A549 treated with CpdA at 1 μM for 4 hours (cell line): Measurements from ENCODE around the gene PKP2. TPM values are rescaled to one million over a fixed set of nuclear protein-coding genes. Genes with fewer than 3 reads are reported as not detected.

ENCODE experiments used
- total RNA-seq: library from RNA; stranded (reverse); fragments of 200-300 nt; extraction: Qiagen RNA extraction; gene quantifications from 5 replicates; pipeline ENCODE4 v1.2.3, GENCODE V29; 2022; ENCODE audit warnings: low read depth

PKP2 gene
- 2.1 to 3.1 TPM (median 2.5 TPM) in 5 replicates for total RNA-seq

DNA sequence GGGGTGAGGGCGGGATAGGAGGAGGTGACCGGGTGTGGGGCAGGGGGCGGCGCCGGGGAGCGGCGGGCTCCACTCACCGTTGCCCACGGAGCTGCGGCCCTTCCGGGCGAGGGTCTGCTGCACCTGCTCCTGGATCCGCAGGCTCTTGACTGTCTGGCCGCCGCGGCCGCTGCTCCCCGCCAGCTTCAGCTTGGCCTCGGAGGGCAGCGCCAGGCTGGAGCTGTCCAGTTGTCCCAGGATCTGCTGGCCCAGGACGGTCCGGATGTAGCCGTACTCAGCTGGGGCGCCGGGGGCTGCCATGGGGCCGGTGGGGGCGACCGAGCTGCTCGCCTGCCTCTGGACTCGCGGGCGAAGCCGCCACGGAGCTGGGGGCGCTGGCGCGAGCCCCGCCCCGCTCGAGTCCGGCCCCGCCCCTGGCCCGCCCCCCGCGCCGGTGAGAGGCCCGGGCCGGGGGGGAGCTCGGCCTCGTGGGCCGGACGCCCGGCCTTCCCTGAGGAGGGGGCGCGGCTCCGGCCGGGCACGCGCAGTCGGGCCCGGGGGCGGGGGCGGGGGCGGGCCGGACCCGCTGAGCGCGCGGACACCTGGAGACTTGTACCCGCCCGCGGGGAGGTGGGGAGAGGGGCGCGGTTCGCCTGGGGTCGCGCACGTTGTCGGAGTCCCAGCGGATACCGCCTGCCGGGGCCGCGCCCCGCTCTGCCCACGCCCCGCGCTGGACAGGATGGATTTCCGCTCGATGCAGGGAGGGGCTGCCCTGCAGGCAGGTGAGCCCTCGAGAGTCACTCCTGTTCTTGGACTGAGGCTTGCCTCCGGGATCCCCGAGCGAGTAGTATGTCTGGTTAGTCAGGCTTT is at the start of gene PKP2:
PKP2 (minus strand) TSS at position 346 of the 849 bp plus-strand sequence; CDS start at position 300, 46 bp downstream.

DNA sequence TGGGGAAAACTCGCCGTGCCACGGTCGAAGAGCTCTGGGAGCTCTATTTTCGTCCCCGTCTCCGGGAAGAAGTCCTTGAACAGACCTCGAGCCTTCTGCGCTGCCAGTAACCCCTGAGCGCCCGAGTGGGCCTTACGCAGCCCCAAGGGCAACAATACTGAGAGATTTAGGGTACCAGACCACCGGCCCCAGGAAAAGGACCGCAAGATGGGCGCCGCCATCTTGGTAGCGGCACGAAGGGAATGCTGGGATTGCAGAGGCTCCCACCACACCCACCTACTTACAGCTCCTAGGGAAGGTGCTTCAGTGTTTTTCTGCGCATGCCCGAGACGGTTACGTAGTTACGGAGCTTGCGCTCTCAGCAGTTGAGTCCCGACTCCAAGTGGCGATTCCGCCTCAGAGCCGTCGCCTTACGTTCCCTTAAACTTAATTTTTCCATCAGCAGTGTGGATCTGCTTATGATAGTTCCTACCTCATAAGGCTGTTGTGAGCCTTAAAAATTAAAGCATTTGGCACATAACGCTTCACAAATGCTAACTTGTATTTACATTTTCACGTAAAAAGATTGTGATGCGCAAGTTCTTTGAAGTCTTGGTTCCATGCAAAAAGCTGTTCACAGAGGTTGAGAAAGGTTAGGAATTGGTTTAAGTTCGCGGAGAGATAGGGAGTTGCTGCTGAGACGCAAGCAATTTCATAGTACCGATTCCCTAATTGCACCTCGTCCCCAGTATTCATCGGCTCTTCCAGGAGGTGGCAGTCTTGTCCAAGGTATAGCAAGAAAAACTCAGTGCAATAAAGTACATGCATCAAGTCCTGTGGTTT is 140.7 kb downstream of the PKP2 start, which contains the start of gene YARS2:
YARS2 (minus strand) TSS at position 244 of the 822 bp plus-strand sequence; CDS start at position 221, 23 bp downstream.

Other genes starting within 250 kb of the PKP2 start
- gene DNM1L, start 217.5 kb downstream of the PKP2 start, total RNA-seq = 43.3 to 57.8 TPM (median 53.6 TPM) in 5 replicates
- 28.7 to 32.2 TPM (median 30.1 TPM) in 5 replicates for gene YARS2, start 140.9 kb downstream of the PKP2 start, total RNA-seq